Neuronal stem cell (in vitro differentiated cells): Measurements from ENCODE around the gene LRG1.

Experiments
- DNase-seq: peaks from one replicate; pipeline ENCODE4 v3.0.0-alpha.2; 2013; ENCODE audit warnings: low spot score
- H2AFZ ChIP-seq: one replicate; pipeline ENCODE4 v1.6.1; 2013; ENCODE audit warnings: mild to moderate bottlenecking, low read length, inconsistent platforms
- H2AK5ac ChIP-seq: 2 replicates; pipeline ENCODE4 v1.6.1; 2013; ENCODE audit warnings: low read depth, mild to moderate bottlenecking, inconsistent platforms, low read length, moderate library complexity, mixed read lengths
- H2BK120ac ChIP-seq: 2 replicates; pipeline ENCODE4 v1.6.1; 2013; ENCODE audit warnings: low read depth, mild to moderate bottlenecking, inconsistent platforms, low read length, moderate library complexity, mixed read lengths
- H2BK12ac ChIP-seq: one replicate; pipeline ENCODE4 v1.6.1; 2013; ENCODE audit warnings: low read length, inconsistent platforms
- H2BK15ac ChIP-seq: 2 replicates; pipeline ENCODE4 v1.6.1; 2013; ENCODE audit warnings: mild to moderate bottlenecking, low read length, inconsistent platforms, mixed read lengths
- H2BK5ac ChIP-seq: one replicate; pipeline ENCODE4 v1.6.1; 2013; ENCODE audit warnings: inconsistent platforms, mild to moderate bottlenecking, low read length, moderate library complexity
- H3K14ac ChIP-seq: one replicate; pipeline ENCODE4 v1.6.1; 2013; ENCODE audit warnings: low read length, inconsistent platforms
- H3K18ac ChIP-seq: 2 replicates; pipeline ENCODE4 v1.6.1; 2013; ENCODE audit warnings: low read length, inconsistent platforms
- H3K23ac ChIP-seq: 2 replicates; pipeline ENCODE4 v1.6.1; 2013; ENCODE audit warnings: low read depth, mild to moderate bottlenecking, mixed read lengths, low read length, inconsistent platforms; ENCODE audit not compliant: poor library complexity
- H3K27ac ChIP-seq: replicated peaks from 3 replicates; pipeline ENCODE4 v1.5.1; 2013; ENCODE audit warnings: low read length, inconsistent platforms
- H3K27me3 ChIP-seq, 3 experiments: 2 replicates each; pipeline ENCODE4 v1.6.1; 2013; ENCODE audit warnings: low read length in 3 of 3, mild to moderate bottlenecking in 2 of 3, inconsistent platforms in 1 of 3, low read depth in 1 of 3, mixed read lengths in 1 of 3, moderate library complexity in 1 of 3; ENCODE audit not compliant: control insufficient read depth in 3 of 3, insufficient read depth in 3 of 3
- H3K36me3 ChIP-seq, 2 donors: replicated peaks in 1 of 2; 2 replicates each; pipeline ENCODE4 v1.6.1; 2013; ENCODE audit warnings: low read length in 2 of 2; ENCODE audit not compliant: control insufficient read depth in 2 of 2, insufficient read depth in 2 of 2
- H3K4ac ChIP-seq: 2 replicates; pipeline ENCODE4 v1.6.1; 2013; ENCODE audit warnings: inconsistent platforms, mild to moderate bottlenecking, low read length, moderate library complexity
- H3K4me1 ChIP-seq, 2 donors: 1 replicate in 1 of 2; 2 replicates in 1 of 2; pipeline ENCODE4 v1.6.1; 2013; ENCODE audit warnings: low read length in 2 of 2, low read depth in 1 of 2; ENCODE audit not compliant: control insufficient read depth in 2 of 2, insufficient read depth in 1 of 2
- H3K4me2 ChIP-seq: one replicate; pipeline ENCODE4 v1.6.1; 2013; ENCODE audit warnings: mild to moderate bottlenecking, low read length, inconsistent platforms; ENCODE audit not compliant: insufficient read depth, poor library complexity, severe bottlenecking
- H3K4me3 ChIP-seq, 2 donors: 2 replicates each; pipeline ENCODE4 v1.5.1; 2013; ENCODE audit warnings: low read length in 2 of 2, mild to moderate bottlenecking in 2 of 2, inconsistent platforms in 1 of 2, moderate library complexity in 1 of 2
- H3K79me1 ChIP-seq: one replicate; pipeline ENCODE4 v1.6.1; 2013; ENCODE audit warnings: low read depth, mild to moderate bottlenecking, inconsistent platforms, low read length, moderate library complexity
- H3K9ac ChIP-seq: one replicate; pipeline ENCODE4 v1.6.1; 2013; ENCODE audit warnings: mild to moderate bottlenecking, low read depth, low read length, inconsistent platforms; ENCODE audit not compliant: poor library complexity
- H3K9me3 ChIP-seq, 2 donors: replicated peaks in 1 of 2; 2 replicates each; pipeline versions ENCODE3 to v1.6.1; 2013; ENCODE audit warnings: low read length in 2 of 2, mild to moderate bottlenecking in 2 of 2, inconsistent platforms in 1 of 2, low read depth in 1 of 2, mixed read lengths in 1 of 2, moderate library complexity in 1 of 2; ENCODE audit not compliant: control insufficient read depth in 2 of 2, insufficient read depth in 1 of 2
- H4K8ac ChIP-seq: one replicate; pipeline ENCODE4 v1.6.1; 2013; ENCODE audit warnings: low read depth, mild to moderate bottlenecking, inconsistent platforms, low read length, moderate library complexity
- H4K91ac ChIP-seq: one replicate; pipeline ENCODE4 v1.6.1; 2013; ENCODE audit warnings: low read length, low read depth, mild to moderate bottlenecking, inconsistent platforms; ENCODE audit not compliant: poor library complexity
- WGBS, 2 donors: extraction: QIAGEN DNeasy Blood & Tissue Kit; methylation state at CpG; one replicate each; pipeline ENCODE4 v1.1.7; 2013; ENCODE audit warnings: missing lambda C conversion rate in 2 of 2, mixed read lengths in 1 of 2; ENCODE audit not compliant: insufficient read length in 2 of 2, insufficient replicate concordance in 1 of 2; ENCODE audit errors: extremely low coverage in 2 of 2; 5-methylcytosine and 5-hydroxymethylcytosine counted together

LRG1 gene

DNA sequence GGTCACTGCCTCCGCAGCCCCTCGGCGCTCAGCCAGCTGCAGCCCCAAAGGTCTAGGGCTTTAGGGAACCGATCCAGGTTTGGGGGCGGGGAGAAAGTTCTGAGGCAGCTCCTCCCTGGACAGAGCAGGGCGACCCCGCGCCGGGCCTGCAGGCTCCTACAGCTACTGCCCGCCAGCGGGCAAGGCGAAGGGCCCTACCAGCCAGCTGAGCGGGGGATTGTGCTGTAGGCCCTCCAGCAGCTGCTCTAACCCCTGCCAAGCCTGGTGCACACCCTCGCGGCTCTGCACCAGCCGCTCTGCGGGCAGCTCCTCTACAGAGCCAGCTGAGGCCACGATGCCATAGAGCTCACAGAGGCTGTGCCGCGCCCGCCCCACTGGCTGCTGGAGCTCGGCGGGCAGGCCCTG, 35.5 kb downstream of the LRG1 start:
- H3K9me3 ChIP-seq: no peaks in the 10 kb centered on the region
- H2AFZ ChIP-seq: no peak overlapping the region
- H3K4me2 ChIP-seq: no peak overlapping the region
- H2BK5ac ChIP-seq: no peak overlapping the region
- no peak overlapping the region for H3K27ac ChIP-seq
- peaks cover 0 to 11% of the 10 kb centered on the region in 2 donors for H3K4me1 ChIP-seq
- no peak overlapping the region for H2AK5ac ChIP-seq
- H3K36me3 ChIP-seq: peaks cover 34 to 50% of the 10 kb centered on the region in 2 donors
- H4K91ac ChIP-seq: no peak overlapping the region
- H2BK15ac ChIP-seq: no peak overlapping the region
- H3K23ac ChIP-seq: no peak overlapping the region
- peaks cover 6% of the 10 kb centered on the region for H3K79me1 ChIP-seq
- H3K27me3 ChIP-seq: no peaks in the 10 kb centered on the region
- H3K14ac ChIP-seq: peak overlapping the region; percentile 6
- no peak overlapping the region for H3K4ac ChIP-seq
- no peak overlapping the region for H2BK120ac ChIP-seq
- H3K18ac ChIP-seq: no peak overlapping the region
- DNase-seq: no peak
- no peak overlapping the region for H2BK12ac ChIP-seq
- no peak overlapping the region for H3K4me3 ChIP-seq
- whole genome bisulfite sequencing, 2 donors: no CpG with 5 or more reads among the region's 23 CpGs
- no peak overlapping the region for H4K8ac ChIP-seq
- no peak overlapping the region for H3K9ac ChIP-seq

DNA sequence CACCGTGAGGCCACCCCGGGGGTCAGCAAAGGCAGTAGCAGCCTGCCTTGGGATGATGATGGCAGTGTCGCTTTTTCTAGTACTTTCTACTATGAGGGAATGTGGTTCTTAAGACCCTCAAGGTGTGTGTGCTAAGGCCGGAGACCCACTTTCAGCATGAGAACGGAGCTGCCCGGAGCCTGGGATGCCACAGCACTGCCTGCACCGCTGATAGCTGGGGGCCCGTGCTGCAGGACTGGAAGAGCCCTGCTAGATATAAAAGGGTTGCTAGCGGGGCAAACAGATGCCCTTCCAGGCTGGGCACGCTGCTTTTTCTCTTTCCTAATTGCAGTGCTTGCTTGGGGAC, 36.0 kb downstream of the LRG1 start:
- Histone ChIP-seq H2BK5ac (no peak overlapping the region), H2BK15ac (no peak overlapping the region), H3K27me3 (no peaks in the 10 kb centered on the region), H3K36me3 (peaks cover 35 to 52% of the 10 kb centered on the region in 2 donors), H4K91ac (no peak overlapping the region), H2AFZ (no peak overlapping the region), H4K8ac (no peak overlapping the region), H3K4me2 (no peak overlapping the region), H2BK12ac (no peak overlapping the region), H3K9me3 (no peaks in the 10 kb centered on the region), H3K4me1 (peaks cover 0 to 11% of the 10 kb centered on the region in 2 donors), H3K4me3 (no peak overlapping the region), H3K4ac (no peak overlapping the region), H2BK120ac (no peak overlapping the region), H2AK5ac (peak overlapping the region; percentile 37), H3K9ac (no peak overlapping the region), H3K79me1 (peaks cover 6% of the 10 kb centered on the region), H3K27ac (no peak overlapping the region), H3K14ac (no peak overlapping the region), H3K18ac (no peak overlapping the region), H3K23ac (no peak overlapping the region)
- no peak for DNase-seq
- WGBS, 2 donors: no CpG with 5 or more reads among the region's 10 CpGs

DNA sequence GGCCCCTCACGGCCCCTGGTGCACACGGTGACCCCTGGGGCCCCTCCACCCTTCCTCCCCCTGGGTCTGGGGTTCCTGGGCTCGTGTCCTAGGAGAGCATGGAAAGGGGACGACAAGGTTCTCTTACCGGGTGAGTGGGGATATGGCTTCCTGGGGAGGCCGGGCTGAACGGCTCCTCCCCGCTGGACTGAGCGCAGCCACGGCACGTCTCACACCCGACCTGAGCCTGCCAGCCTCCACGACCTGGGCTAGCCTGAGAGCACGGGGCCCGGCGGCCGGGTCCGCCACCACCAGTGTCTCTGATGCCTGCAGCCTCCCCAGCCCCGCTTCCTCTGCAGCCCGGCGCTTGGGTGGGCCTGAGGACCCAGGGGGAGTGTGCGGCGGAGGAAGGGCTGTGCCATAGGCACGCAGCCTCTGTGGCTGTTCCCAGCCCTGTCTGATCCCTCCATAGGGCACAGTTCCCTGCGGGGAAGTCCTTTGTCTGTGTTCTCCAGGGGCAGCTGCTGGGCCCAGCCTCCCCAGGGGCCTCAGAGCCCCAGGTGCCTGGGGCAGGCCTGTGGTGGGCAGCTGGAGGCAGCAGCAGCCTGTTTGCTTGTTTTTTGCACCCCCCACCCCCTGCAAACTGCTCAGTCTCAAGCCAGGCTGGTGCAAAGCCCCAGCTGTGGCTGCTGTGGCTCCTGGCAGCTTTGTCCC, 36.6 kb downstream of the LRG1 start:
- H4K8ac ChIP-seq: no peak overlapping the region
- H3K18ac ChIP-seq: peak overlapping the region; percentile 28
- no peaks in the 10 kb centered on the region for H3K9me3 ChIP-seq
- H2AFZ ChIP-seq: no peak overlapping the region
- H3K9ac ChIP-seq: peak overlapping the region; percentile 64
- no peak overlapping the region for H3K4me3 ChIP-seq
- H3K79me1 ChIP-seq: peaks cover 5% of the 10 kb centered on the region
- peak overlapping the region; percentile 75 for H2AK5ac ChIP-seq
- H4K91ac ChIP-seq: no peak overlapping the region
- H3K27me3 ChIP-seq: no peaks in the 10 kb centered on the region
- H2BK15ac ChIP-seq: no peak overlapping the region
- no peak overlapping the region for H3K27ac ChIP-seq
- WGBS, 2 donors: no CpG with 5 or more reads among the region's 25 CpGs
- H3K4ac ChIP-seq: no peak overlapping the region
- H2BK12ac ChIP-seq: no peak overlapping the region
- no peak overlapping the region for H3K4me2 ChIP-seq
- no peak overlapping the region for H3K14ac ChIP-seq
- no peak for DNase-seq
- H3K36me3 ChIP-seq: peaks cover 40 to 57% of the 10 kb centered on the region in 2 donors
- no peak overlapping the region for H2BK5ac ChIP-seq
- no peak overlapping the region for H3K23ac ChIP-seq
- peaks cover 0 to 11% of the 10 kb centered on the region in 2 donors for H3K4me1 ChIP-seq
- H2BK120ac ChIP-seq: no peak overlapping the region

DNA sequence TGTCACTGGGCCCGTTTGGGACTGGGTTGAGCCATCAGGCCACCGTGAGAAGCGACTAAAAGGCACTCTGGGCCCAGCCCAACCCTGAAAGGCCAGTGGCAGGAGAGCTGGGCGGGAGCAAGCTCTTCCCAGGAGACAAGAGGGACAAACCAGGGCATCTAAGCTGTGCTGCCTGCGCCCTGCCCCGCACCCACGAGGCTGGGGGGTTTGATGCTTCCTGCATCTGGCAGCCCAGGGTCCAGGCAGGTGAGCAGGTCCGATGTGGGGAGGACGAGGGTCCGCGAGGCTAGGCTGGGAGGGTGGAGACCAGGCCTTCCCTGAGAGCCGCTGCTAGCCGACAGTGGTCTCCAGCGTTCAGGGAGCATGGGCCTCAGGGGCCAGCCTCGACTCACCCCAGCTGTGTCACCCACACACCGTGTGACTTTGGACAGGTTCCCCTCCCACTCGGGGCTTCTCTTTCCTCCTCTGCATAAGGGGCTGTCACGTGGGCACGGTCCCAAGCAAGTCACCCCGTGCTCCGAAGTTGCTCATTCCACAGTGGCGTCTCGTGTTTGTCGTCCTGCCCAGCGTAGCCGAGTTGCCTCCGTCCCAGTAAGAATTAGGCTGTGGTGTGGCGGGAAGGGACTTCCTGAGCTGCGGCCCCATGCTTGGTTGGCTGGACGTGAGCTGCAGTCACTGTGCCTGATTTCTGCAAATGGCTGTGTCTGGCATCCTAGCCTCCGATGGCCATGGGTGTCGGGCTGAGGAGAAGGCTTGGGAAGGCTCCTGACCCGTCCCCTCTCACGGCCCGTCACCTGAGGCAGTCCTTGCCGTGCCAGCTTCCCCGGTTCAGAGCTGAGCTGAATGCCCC, 37.3 kb downstream of the LRG1 start:
- Histone ChIP-seq H4K8ac (no peak overlapping the region), H3K4ac (no peak overlapping the region), H3K14ac (peak overlapping the region; percentile 21), H2BK15ac (no peak overlapping the region), H3K27me3 (no peaks in the 10 kb centered on the region), H3K18ac (peak overlapping the region; percentile 28), H2AFZ (no peak overlapping the region), H3K36me3 (peaks cover 48 to 65% of the 10 kb centered on the region in 2 donors), H3K9ac (peak overlapping the region; percentile 77), H3K23ac (peak overlapping the region; percentile 55), H2BK12ac (no peak overlapping the region), H3K4me3 (no peak overlapping the region), H4K91ac (no peak overlapping the region), H2AK5ac (peak overlapping the region; percentile 75), H3K4me1 (peaks cover 0 to 11% of the 10 kb centered on the region in 2 donors), H2BK5ac (no peak overlapping the region), H3K4me2 (no peak overlapping the region), H3K79me1 (peaks cover 7% of the 10 kb centered on the region), H2BK120ac (no peak overlapping the region), H3K27ac (no peak overlapping the region), H3K9me3 (no peaks in the 10 kb centered on the region)
- WGBS, 2 donors: no CpG with 5 or more reads among the region's 37 CpGs
- no peak for DNase-seq
